ENCODE results near the gene MCTP1.

The MCTP1 gene

GRCh38 chr5:94910721-94911120 is 374.2 kb downstream of the MCTP1 start:
- DNase-seq (ENCODE audit: insufficient read length): no peak
- TF ChIP-seq TAF1 (IDR thresholded peaks at IDR 0.05; ENCODE audit: borderline replicate concordance, low read depth, low read length): no peak
- no peak for TF ChIP-seq POLR2A (IDR thresholded peaks at IDR 0.05; ENCODE audit: low read depth, low read length)
- TF ChIP-seq POLR2AphosphoS5 (IDR thresholded peaks at IDR 0.05; ENCODE audit: low read depth, low read length): no peak
- FAIRE-seq: no peak

- TF ChIP-seq TAF1 (IDR thresholded peaks at IDR 0.05; ENCODE audit: borderline replicate concordance, low read depth, low read length): no peak
- TF ChIP-seq POLR2AphosphoS5 (IDR thresholded peaks at IDR 0.05; ENCODE audit: low read depth, low read length): no peak
- TF ChIP-seq POLR2A (IDR thresholded peaks at IDR 0.05; ENCODE audit: low read depth, low read length): no peak
- no peak for DNase-seq (ENCODE audit: insufficient read length)
Measured at GRCh38 chr5:94908889-94909480, 375.9 kb downstream of the MCTP1 start.

GRCh38 chr5:94906750-94907149 is 378.1 kb downstream of the MCTP1 start:
- FAIRE-seq: no peak
- DNase-seq (ENCODE audit: insufficient read length): no peak
- no peak for TF ChIP-seq POLR2A (IDR thresholded peaks at IDR 0.05; ENCODE audit: low read depth, low read length)
- TF ChIP-seq POLR2AphosphoS5 (IDR thresholded peaks at IDR 0.05; ENCODE audit: low read depth, low read length): no peak
- TF ChIP-seq TAF1 (IDR thresholded peaks at IDR 0.05; ENCODE audit: borderline replicate concordance, low read depth, low read length): no peak

More at GRCh38 chr5:94908889-94909480, 375.9 kb downstream of the MCTP1 start:
- FAIRE-seq: peak; percentile 93

- FAIRE-seq (no peak), DNase-seq (ENCODE audit: insufficient read length) (no peak)
- no peak for TF ChIP-seq POLR2A (IDR thresholded peaks at IDR 0.05; ENCODE audit: low read depth, low read length)
- no peak for TF ChIP-seq TAF1 (IDR thresholded peaks at IDR 0.05; ENCODE audit: borderline replicate concordance, low read depth, low read length)
- no peak for TF ChIP-seq POLR2AphosphoS5 (IDR thresholded peaks at IDR 0.05; ENCODE audit: low read depth, low read length)
Measured at GRCh38 chr5:94903726-94904125, 381.2 kb downstream of the MCTP1 start.

GRCh38 chr5:94901191-94901979 is 383.5 kb downstream of the MCTP1 start:
- DNase-seq (ENCODE audit: insufficient read length) (no peak), FAIRE-seq (peak; percentile 74)
- TF ChIP-seq TAF1 (IDR thresholded peaks at IDR 0.05; ENCODE audit: borderline replicate concordance, low read depth, low read length) (no peak), POLR2AphosphoS5 (IDR thresholded peaks at IDR 0.05; ENCODE audit: low read depth, low read length) (no peak), POLR2A (IDR thresholded peaks at IDR 0.05; ENCODE audit: low read depth, low read length) (no peak)

- no peak for FAIRE-seq
- TF ChIP-seq POLR2A (IDR thresholded peaks at IDR 0.05; ENCODE audit: low read depth, low read length) (no peak), POLR2AphosphoS5 (IDR thresholded peaks at IDR 0.05; ENCODE audit: low read depth, low read length) (no peak), TAF1 (IDR thresholded peaks at IDR 0.05; ENCODE audit: borderline replicate concordance, low read depth, low read length) (no peak)
- DNase-seq (ENCODE audit: insufficient read length): no peak
Measured at GRCh38 chr5:94900006-94900505, 384.8 kb downstream of the MCTP1 start.

GRCh38 chr5:94893412-94894135 is 391.3 kb downstream of the MCTP1 start:
- no peak for TF ChIP-seq POLR2AphosphoS5 (IDR thresholded peaks at IDR 0.05; ENCODE audit: low read depth, low read length)
- TF ChIP-seq POLR2A (IDR thresholded peaks at IDR 0.05; ENCODE audit: low read depth, low read length): no peak
- TF ChIP-seq TAF1 (IDR thresholded peaks at IDR 0.05; ENCODE audit: borderline replicate concordance, low read depth, low read length): no peak
- DNase-seq (ENCODE audit: insufficient read length) (no peak), FAIRE-seq (no peak)

- no peak for TF ChIP-seq TAF1 (IDR thresholded peaks at IDR 0.05; ENCODE audit: borderline replicate concordance, low read depth, low read length)
- no peak for TF ChIP-seq POLR2AphosphoS5 (IDR thresholded peaks at IDR 0.05; ENCODE audit: low read depth, low read length)
- TF ChIP-seq POLR2A (IDR thresholded peaks at IDR 0.05; ENCODE audit: low read depth, low read length): no peak
- DNase-seq (ENCODE audit: insufficient read length): no peak
- no peak for FAIRE-seq
Measured at GRCh38 chr5:94891972-94892371, 392.9 kb downstream of the MCTP1 start.

- FAIRE-seq (no peak), DNase-seq (ENCODE audit: insufficient read length) (no peak)
- TF ChIP-seq POLR2A (IDR thresholded peaks at IDR 0.05; ENCODE audit: low read depth, low read length) (no peak), TAF1 (IDR thresholded peaks at IDR 0.05; ENCODE audit: borderline replicate concordance, low read depth, low read length) (no peak), POLR2AphosphoS5 (IDR thresholded peaks at IDR 0.05; ENCODE audit: low read depth, low read length) (no peak)
Measured at GRCh38 chr5:94891565-94891964, 393.3 kb downstream of the MCTP1 start.

GRCh38 chr5:94890907-94891306 is 394.0 kb downstream of the MCTP1 start:
- FAIRE-seq (peak; percentile 9), DNase-seq (ENCODE audit: insufficient read length) (no peak)
- TF ChIP-seq TAF1 (IDR thresholded peaks at IDR 0.05; ENCODE audit: borderline replicate concordance, low read depth, low read length) (no peak), POLR2AphosphoS5 (IDR thresholded peaks at IDR 0.05; ENCODE audit: low read depth, low read length) (no peak), POLR2A (IDR thresholded peaks at IDR 0.05; ENCODE audit: low read depth, low read length) (no peak)

GRCh38 chr5:94888674-94889073 is 396.2 kb downstream of the MCTP1 start:
- no peak for FAIRE-seq
- no peak for DNase-seq (ENCODE audit: insufficient read length)
- no peak for TF ChIP-seq POLR2A (IDR thresholded peaks at IDR 0.05; ENCODE audit: low read depth, low read length)
- TF ChIP-seq TAF1 (IDR thresholded peaks at IDR 0.05; ENCODE audit: borderline replicate concordance, low read depth, low read length): no peak
- TF ChIP-seq POLR2AphosphoS5 (IDR thresholded peaks at IDR 0.05; ENCODE audit: low read depth, low read length): no peak
